HEK293 (cell line): Measurements from ENCODE around the gene STXBP4.

Source experiments
- CTCF ChIA-PET: fragments of 350-600 bp; formaldehyde crosslinking; extraction: SDS; loops from one replicate; lab custom pipeline; 2021; ENCODE audit warnings: antibody characterized with exemption; lab: Yijun Ruan, JAX
- POLR2A ChIA-PET: fragments of 300-600 bp; formaldehyde crosslinking; extraction: SDS; loops from one replicate; lab custom pipeline; 2020; ENCODE audit warnings: antibody characterized with exemption, inconsistent platforms; lab: Yijun Ruan, JAX
- H3K27ac ChIP-seq: fragments of 200-500 bp; sonication (Bioruptor generic); 2 replicates; pipeline ENCODE4 v1.5.1; 2014; ENCODE audit warnings: low read depth, low read length, control low read depth, inconsistent platforms; ENCODE audit errors: extremely low read depth
- H3K36me3 ChIP-seq, 2 experiments: fragments of 200-500 bp in 1 of 2; sonication (Bioruptor generic) in 1 of 2; 1 replicate in 1 of 2; 2 replicates in 1 of 2; pipeline ENCODE4 v1.5.1; 2014 to 2017; ENCODE audit warnings: inconsistent platforms in 2 of 2, low read length in 2 of 2; ENCODE audit not compliant: control insufficient read depth in 2 of 2, insufficient read depth in 1 of 2
- H3K4me1 ChIP-seq: fragments of 200-500 bp; sonication (Bioruptor generic); 2 replicates; pipeline ENCODE4 v1.5.1; 2014; ENCODE audit warnings: mild to moderate bottlenecking, low read length, inconsistent platforms; ENCODE audit not compliant: control insufficient read depth, insufficient read depth
- H3K4me3 ChIP-seq: 2 replicates; pipeline ENCODE4 v1.5.1; 2011; ENCODE audit warnings: low read depth, mild to moderate bottlenecking, control low read depth, low read length, moderate library complexity
- H3K9me3 ChIP-seq: fragments of 200-500 bp; sonication (Bioruptor generic); 2 replicates; pipeline ENCODE4 v1.5.1; 2014; ENCODE audit warnings: low read depth, low read length, inconsistent platforms; ENCODE audit not compliant: control insufficient read depth, insufficient read depth
- REPIN1 ChIP-seq: fragments of 450-650 bp; formaldehyde crosslinking; IDR thresholded peaks from 2 replicates; pipeline ENCODE4 v1.5.1; 2017; ENCODE audit warnings: missing biosample characterization, missing genetic modification characterization, low read depth
- TRIM28 ChIP-seq: IDR thresholded peaks from 2 replicates; pipeline ENCODE4 v1.6.1; 2011; ENCODE audit warnings: low read length, control low read depth, borderline replicate concordance
- ZBTB17 ChIP-seq: fragments of 450-650 bp; formaldehyde crosslinking; IDR thresholded peaks from 2 replicates; pipeline ENCODE4 v1.5.1; 2016; ENCODE audit warnings: missing biosample characterization, missing genetic modification characterization
- ZBTB20 ChIP-seq: fragments of 450-650 bp; formaldehyde crosslinking; IDR thresholded peaks from 2 replicates; pipeline ENCODE4 v1.5.1; 2016; ENCODE audit warnings: missing biosample characterization, missing genetic modification characterization
- ZFP3 ChIP-seq: fragments of 450-650 bp; formaldehyde crosslinking; IDR thresholded peaks from 2 replicates; pipeline ENCODE4 v1.5.1; 2016; ENCODE audit warnings: low read depth, missing biosample characterization, missing genetic modification characterization
- ZFP69B ChIP-seq: fragments of 450-650 bp; formaldehyde crosslinking; IDR thresholded peaks from 2 replicates; pipeline ENCODE4 v1.5.1; 2016; ENCODE audit warnings: missing biosample characterization, missing genetic modification characterization
- ZNF223 ChIP-seq: fragments of 450-650 bp; formaldehyde crosslinking; IDR thresholded peaks from 2 replicates; pipeline ENCODE4 v1.5.1; 2016; ENCODE audit warnings: missing biosample characterization, missing genetic modification characterization
- ZNF239 ChIP-seq: fragments of 450-650 bp; formaldehyde crosslinking; IDR thresholded peaks from 2 replicates; pipeline ENCODE4 v1.5.1; 2016; ENCODE audit warnings: missing biosample characterization, missing genetic modification characterization
- ZNF248 ChIP-seq: fragments of 450-650 bp; formaldehyde crosslinking; IDR thresholded peaks from 2 replicates; pipeline ENCODE4 v1.5.1; 2017; ENCODE audit warnings: missing biosample characterization, missing genetic modification characterization
- ZNF266 ChIP-seq: fragments of 450-650 bp; formaldehyde crosslinking; IDR thresholded peaks from 2 replicates; pipeline ENCODE4 v1.5.1; 2016; ENCODE audit warnings: missing biosample characterization, missing genetic modification characterization, low read depth
- ZNF274 ChIP-seq, 2 experiments: fragments of 200-500 bp in 1 of 2; fragments of 450-650 bp in 1 of 2; sonication (Bioruptor generic) in 1 of 2; formaldehyde crosslinking in 1 of 2; IDR thresholded peaks; 2 replicates each; pipeline versions ENCODE4 v1.5.1 to v1.6.1; 2014 to 2016; ENCODE audit warnings: borderline replicate concordance in 1 of 2, inconsistent platforms in 1 of 2, low read length in 1 of 2, missing biosample characterization in 1 of 2, missing genetic modification characterization in 1 of 2
- ZNF37A ChIP-seq: fragments of 450-650 bp; IDR thresholded peaks from 2 replicates; pipeline ENCODE4 v1.5.1; 2018; ENCODE audit warnings: missing biosample characterization, missing genetic modification characterization
- ZNF558 ChIP-seq: fragments of 450-650 bp; formaldehyde crosslinking; IDR thresholded peaks from 2 replicates; pipeline ENCODE4 v1.5.1; 2016; ENCODE audit warnings: missing biosample characterization, missing genetic modification characterization
- ZNF747 ChIP-seq: fragments of 450-650 bp; formaldehyde crosslinking; IDR thresholded peaks from 2 replicates; pipeline ENCODE4 v1.5.1; 2016; ENCODE audit warnings: missing biosample characterization, missing genetic modification characterization
- ZNF830 ChIP-seq: fragments of 450-650 bp; IDR thresholded peaks from 2 replicates; pipeline ENCODE4 v1.5.0; 2018; ENCODE audit warnings: missing biosample characterization, missing genetic modification characterization, low read depth, mild to moderate bottlenecking, moderate library complexity
- TF ChIP-seq, protein P1 (sequence below): fragments of 450-650 bp; formaldehyde crosslinking; IDR thresholded peaks from 2 replicates; pipeline ENCODE4 v1.5.1; 2016; ENCODE audit warnings: missing biosample characterization, missing genetic modification characterization
- TF ChIP-seq, protein P2 (sequence below): fragments of 450-650 bp; formaldehyde crosslinking; IDR thresholded peaks from 2 replicates; pipeline ENCODE4 v1.5.1; 2016; ENCODE audit warnings: missing biosample characterization, missing genetic modification characterization
- TF ChIP-seq, protein P3 (sequence below): fragments of 450-650 bp; formaldehyde crosslinking; IDR thresholded peaks from 2 replicates; pipeline ENCODE4 v1.5.1; 2017; ENCODE audit warnings: missing biosample characterization, missing genetic modification characterization

Gene STXBP4

DNA sequence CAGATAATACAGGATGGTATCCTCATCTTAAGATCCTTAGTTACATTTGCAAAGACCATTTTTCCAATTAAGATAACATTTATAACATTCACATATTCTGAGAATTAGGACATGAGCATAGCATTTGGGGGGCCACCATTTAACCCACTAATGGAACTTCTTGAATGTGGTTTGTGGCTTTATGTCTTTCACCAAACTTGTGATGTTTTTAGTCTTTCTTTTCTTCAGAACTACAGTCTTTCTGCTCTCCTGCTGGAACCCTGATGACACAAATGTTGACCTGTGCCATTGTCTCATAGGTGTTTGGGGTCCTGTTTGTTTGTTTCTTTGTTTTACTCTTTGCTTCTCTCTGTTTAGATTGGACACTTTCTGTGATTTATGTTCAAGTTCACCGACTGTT lies 23.3 kb upstream of the STXBP4 start:
- Histone ChIP-seq H3K4me3 (no peak overlapping the region), H3K27ac (no peak overlapping the region), H3K4me1 (no peaks in the 10 kb centered on the region), H3K9me3 (no peaks in the 10 kb centered on the region)
- POLR2A ChIA-PET = no interaction called here
- CTCF ChIA-PET = no interaction called here
- TF ChIP-seq ZNF239 (tag by site-specific recombination) (no peak), ZNF830 (no peak), ZNF558 (tag by site-specific recombination) (peak; percentile 68; the same call in 1 of the 2 replicates)
- TF ChIP-seq, all 188 proteins: peak for 1
- peaks cover 28 to 43% of the 10 kb centered on the region in 2 experiments for H3K36me3 ChIP-seq

DNA sequence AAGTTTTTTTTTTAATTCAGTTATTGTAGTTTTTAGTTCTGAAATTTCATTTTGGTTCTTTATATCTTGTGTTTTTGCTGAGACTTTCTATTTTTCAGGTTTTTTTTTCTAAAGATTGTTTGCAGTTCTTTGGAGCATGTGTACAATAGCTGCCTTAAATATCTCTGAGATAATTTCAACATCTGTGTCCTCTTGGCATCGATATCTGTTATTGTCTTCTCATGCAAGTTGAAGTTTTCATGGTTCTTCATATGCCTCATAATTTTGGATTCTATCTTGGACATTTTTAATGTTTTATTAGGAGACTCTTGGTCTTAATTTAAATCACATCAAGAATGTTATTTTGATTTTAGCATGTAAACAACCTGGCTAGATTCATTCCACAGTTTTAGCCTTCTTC lies 22.9 kb upstream of the STXBP4 start:
- no peaks in the 10 kb centered on the region for H3K4me1 ChIP-seq
- TF ChIP-seq ZNF558 (tag by site-specific recombination) = no peak
- TF ChIP-seq ZFP3 (tag by site-specific recombination) = no peak
- TF ChIP-seq, protein P1, sequence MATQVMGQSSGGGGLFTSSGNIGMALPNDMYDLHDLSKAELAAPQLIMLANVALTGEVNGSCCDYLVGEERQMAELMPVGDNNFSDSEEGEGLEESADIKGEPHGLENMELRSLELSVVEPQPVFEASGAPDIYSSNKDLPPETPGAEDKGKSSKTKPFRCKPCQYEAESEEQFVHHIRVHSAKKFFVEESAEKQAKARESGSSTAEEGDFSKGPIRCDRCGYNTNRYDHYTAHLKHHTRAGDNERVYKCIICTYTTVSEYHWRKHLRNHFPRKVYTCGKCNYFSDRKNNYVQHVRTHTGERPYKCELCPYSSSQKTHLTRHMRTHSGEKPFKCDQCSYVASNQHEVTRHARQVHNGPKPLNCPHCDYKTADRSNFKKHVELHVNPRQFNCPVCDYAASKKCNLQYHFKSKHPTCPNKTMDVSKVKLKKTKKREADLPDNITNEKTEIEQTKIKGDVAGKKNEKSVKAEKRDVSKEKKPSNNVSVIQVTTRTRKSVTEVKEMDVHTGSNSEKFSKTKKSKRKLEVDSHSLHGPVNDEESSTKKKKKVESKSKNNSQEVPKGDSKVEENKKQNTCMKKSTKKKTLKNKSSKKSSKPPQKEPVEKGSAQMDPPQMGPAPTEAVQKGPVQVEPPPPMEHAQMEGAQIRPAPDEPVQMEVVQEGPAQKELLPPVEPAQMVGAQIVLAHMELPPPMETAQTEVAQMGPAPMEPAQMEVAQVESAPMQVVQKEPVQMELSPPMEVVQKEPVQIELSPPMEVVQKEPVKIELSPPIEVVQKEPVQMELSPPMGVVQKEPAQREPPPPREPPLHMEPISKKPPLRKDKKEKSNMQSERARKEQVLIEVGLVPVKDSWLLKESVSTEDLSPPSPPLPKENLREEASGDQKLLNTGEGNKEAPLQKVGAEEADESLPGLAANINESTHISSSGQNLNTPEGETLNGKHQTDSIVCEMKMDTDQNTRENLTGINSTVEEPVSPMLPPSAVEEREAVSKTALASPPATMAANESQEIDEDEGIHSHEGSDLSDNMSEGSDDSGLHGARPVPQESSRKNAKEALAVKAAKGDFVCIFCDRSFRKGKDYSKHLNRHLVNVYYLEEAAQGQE (tag by site-specific recombination) = no peak
- no peak for TF ChIP-seq ZBTB17
- POLR2A ChIA-PET = no interaction called here
- no peak overlapping the region for H3K4me3 ChIP-seq
- no peaks in the 10 kb centered on the region for H3K9me3 ChIP-seq
- CTCF ChIA-PET = no interaction called here
- H3K36me3 ChIP-seq = peaks cover 23 to 45% of the 10 kb centered on the region in 2 experiments
- no peak overlapping the region for H3K27ac ChIP-seq

DNA sequence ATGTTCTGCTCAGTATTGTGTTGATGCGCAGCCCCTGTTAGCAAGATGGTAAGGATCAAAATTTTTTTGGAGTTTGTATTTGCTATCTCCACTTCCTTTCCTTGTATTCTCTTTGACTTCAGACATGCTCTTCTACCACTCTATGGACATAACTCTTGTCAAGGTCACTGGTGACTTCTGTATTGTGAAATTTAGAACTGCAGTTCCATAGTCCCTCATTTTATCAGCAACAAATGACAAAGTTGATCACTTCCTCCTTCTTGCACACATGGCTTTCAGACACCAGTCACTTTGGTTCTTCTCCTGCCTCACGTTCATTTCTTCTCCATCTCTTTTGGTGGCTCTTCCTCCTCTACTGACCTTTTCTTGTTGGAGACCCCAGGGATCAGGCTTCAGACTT lies 21.2 kb upstream of the STXBP4 start:
- no peak overlapping the region for H3K4me3 ChIP-seq
- no peak overlapping the region for H3K27ac ChIP-seq
- H3K36me3 ChIP-seq = peaks cover 22 to 56% of the 10 kb centered on the region in 2 experiments
- ChIA-PET POLR2A (no interaction called here), CTCF (no interaction called here)
- TF ChIP-seq ZNF37A (tag by site-specific recombination) = no peak
- TF ChIP-seq ZBTB20 (tag by site-specific recombination) = no peak
- TF ChIP-seq ZNF266 = no peak
- TF ChIP-seq ZNF747 (tag by site-specific recombination) = no peak
- no peak for TF ChIP-seq ZNF223 (tag by site-specific recombination)
- no peak for TF ChIP-seq REPIN1 (tag by site-specific recombination)
- no peak for TF ChIP-seq ZFP69B (tag by site-specific recombination)
- no peak for TF ChIP-seq ZNF239 (tag by site-specific recombination)
- TF ChIP-seq, protein P2, sequence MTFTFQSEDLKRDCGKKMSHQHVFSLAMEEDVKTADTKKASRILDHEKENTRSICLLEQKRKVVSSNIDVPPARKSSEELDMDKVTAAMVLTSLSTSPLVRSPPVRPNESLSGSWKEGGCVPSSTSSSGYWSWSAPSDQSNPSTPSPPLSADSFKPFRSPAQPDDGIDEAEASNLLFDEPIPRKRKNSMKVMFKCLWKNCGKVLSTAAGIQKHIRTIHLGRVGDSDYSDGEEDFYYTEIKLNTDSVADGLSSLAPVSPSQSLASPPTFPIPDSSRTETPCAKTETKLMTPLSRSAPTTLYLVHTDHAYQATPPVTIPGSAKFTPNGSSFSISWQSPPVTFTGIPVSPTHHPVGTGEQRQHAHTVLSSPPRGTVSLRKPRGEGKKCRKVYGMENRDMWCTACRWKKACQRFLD (tag by site-specific recombination) = no peak
- TF ChIP-seq TRIM28 = no peak
- TF ChIP-seq, protein P3, sequence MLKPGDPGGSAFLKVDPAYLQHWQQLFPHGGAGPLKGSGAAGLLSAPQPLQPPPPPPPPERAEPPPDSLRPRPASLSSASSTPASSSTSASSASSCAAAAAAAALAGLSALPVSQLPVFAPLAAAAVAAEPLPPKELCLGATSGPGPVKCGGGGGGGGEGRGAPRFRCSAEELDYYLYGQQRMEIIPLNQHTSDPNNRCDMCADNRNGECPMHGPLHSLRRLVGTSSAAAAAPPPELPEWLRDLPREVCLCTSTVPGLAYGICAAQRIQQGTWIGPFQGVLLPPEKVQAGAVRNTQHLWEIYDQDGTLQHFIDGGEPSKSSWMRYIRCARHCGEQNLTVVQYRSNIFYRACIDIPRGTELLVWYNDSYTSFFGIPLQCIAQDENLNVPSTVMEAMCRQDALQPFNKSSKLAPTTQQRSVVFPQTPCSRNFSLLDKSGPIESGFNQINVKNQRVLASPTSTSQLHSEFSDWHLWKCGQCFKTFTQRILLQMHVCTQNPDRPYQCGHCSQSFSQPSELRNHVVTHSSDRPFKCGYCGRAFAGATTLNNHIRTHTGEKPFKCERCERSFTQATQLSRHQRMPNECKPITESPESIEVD = no peak
- TF ChIP-seq ZNF248 = no peak
- no peak for TF ChIP-seq ZNF274 (IDR thresholded peaks at IDR 0.05; ENCODE audit: low read length)
- no peak for TF ChIP-seq ZNF274 (tag by site-specific recombination; IDR thresholded peaks at IDR 0.05; ENCODE audit: borderline replicate concordance)
- no peaks in the 10 kb centered on the region for H3K9me3 ChIP-seq
- no peaks in the 10 kb centered on the region for H3K4me1 ChIP-seq
